Gastroesophageal sphincter (tissue), 3 donors: ENCODE measurements around the gene SIN3A.

ENCODE experiments used
- CTCF ChIP-seq, 4 experiments: fragments of 200-600 bp in 2 of 4; fragments of 450-650 bp in 2 of 4; sonication (generic) in 1 of 4; IDR thresholded peaks; one replicate each; pipeline ENCODE4 v1.5.1; 2017 to 2019; ENCODE audit warnings: antibody characterized with exemption in 4 of 4, mild to moderate bottlenecking in 2 of 4, moderate library complexity in 2 of 4
- EP300 ChIP-seq: sonication (generic); formaldehyde crosslinking; IDR thresholded peaks from one replicate; pipeline ENCODE4 v1.6.1; 2017; ENCODE audit warnings: antibody characterized with exemption, mild to moderate bottlenecking
- POLR2A ChIP-seq, 2 donors: fragments of 450-650 bp; IDR thresholded peaks; one replicate each; pipeline ENCODE4 v1.6.1; 2017; ENCODE audit warnings: antibody characterized with exemption in 2 of 2, mild to moderate bottlenecking in 2 of 2, moderate library complexity in 1 of 2

- TF ChIP-seq POLR2A (IDR thresholded peaks at IDR 0.05) (no peak), CTCF (IDR thresholded peaks at IDR 0.05) (no peak), EP300 (no peak)
These were observed 61.6 kb downstream of the SIN3A start for GRCh38 chr15:75389791-75390382.
